RWPE2 (cell line): ENCODE measurements around the gene C19orf25.

Experiments
- ATAC-seq: fragments of 200-7000 bp; cut with Tn5 transposase; 3 replicates; pipeline ENCODE4 v1.9.1; 2021; ENCODE audit warnings: low read depth
- DNase-seq: peaks from one replicate; pipeline ENCODE4 v3.0.0-alpha.2; 2020; ENCODE audit warnings: low spot score
- H3K27ac ChIP-seq: fragments of 450-650 bp; 2 replicates; pipeline ENCODE4 v1.5.1; 2017; ENCODE audit warnings: mild to moderate bottlenecking; ENCODE audit not compliant: poor library complexity, severe bottlenecking
- H3K27me3 ChIP-seq: fragments of 250-450 bp; sonication (Bioruptor Pico); 2 replicates; pipeline ENCODE4 v1.5.1; 2021; ENCODE audit warnings: mild to moderate bottlenecking, moderate library complexity; ENCODE audit not compliant: insufficient read depth, poor library complexity, severe bottlenecking
- H3K36me3 ChIP-seq: fragments of 250-450 bp; sonication (Bioruptor Pico); 2 replicates; pipeline ENCODE4 v1.5.1; 2020; ENCODE audit warnings: low read depth, mild to moderate bottlenecking, moderate library complexity
- H3K4me1 ChIP-seq: fragments of 250-450 bp; sonication (Bioruptor Pico); 2 replicates; pipeline ENCODE4 v1.5.1; 2021; ENCODE audit warnings: mild to moderate bottlenecking, moderate library complexity; ENCODE audit not compliant: insufficient read depth, poor library complexity, severe bottlenecking
- H3K4me3 ChIP-seq: fragments of 250-450 bp; sonication (Bioruptor Pico); 2 replicates; pipeline ENCODE4 v1.5.1; 2021; ENCODE audit warnings: mild to moderate bottlenecking, moderate library complexity; ENCODE audit not compliant: severe bottlenecking
- H3K9me3 ChIP-seq: fragments of 250-450 bp; sonication (Bioruptor Pico); 2 replicates; pipeline ENCODE4 v1.5.1; 2021; ENCODE audit warnings: mild to moderate bottlenecking, moderate library complexity; ENCODE audit not compliant: severe bottlenecking
- CTCF ChIP-seq: fragments of 450-650 bp; IDR thresholded peaks from one replicate; pipeline ENCODE4 v1.5.1; 2017; ENCODE audit warnings: mild to moderate bottlenecking, moderate library complexity; ENCODE audit not compliant: poor library complexity, severe bottlenecking

The C19orf25 gene

DNA sequence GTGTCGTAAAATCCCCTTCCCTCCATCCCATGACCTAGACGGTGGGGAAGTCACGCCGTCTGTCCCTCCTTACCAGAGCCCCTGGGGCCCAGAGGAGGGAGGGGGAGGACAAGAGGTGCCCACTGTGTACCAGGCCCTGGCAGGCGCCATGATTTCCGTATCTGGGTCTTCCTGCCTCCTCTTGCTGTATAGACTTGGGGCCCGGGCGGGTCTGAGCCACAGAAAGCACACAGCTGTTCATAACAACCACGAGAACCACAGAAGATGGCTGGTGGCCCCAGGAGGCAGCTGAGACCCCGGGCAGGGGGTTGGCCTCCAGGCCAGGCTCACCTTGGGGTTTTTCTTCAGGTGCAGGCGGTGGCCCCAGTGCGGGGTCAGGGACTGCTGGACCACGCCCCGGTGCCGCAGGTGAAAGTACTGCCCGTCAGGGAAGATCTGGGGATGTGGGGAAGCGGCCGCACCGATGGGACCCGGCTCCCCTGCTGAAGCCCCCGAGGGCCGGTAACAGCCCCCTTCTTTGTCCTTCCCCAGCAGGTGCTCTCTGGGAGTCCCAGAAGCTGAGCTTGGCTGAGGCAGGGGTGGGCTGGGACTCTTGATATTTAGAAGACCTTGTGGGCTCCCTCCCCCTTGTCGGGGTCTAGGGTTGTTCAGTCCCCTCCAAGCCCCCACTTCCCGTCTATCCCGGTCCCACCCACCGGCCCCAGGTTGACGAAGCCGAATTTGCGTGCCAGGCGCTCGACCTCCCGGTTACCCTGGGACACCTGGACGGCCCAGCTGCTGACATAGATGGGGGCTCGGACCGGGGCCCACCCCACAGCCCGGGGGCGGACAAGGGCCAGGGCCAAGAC is 10.7 kb upstream of the C19orf25 start:
- H3K27ac ChIP-seq = no peak overlapping the region
- no peak for DNase-seq
- no peaks in the 10 kb centered on the region for H3K4me1 ChIP-seq
- no peaks in the 10 kb centered on the region for H3K36me3 ChIP-seq
- H3K9me3 ChIP-seq = no peaks in the 10 kb centered on the region
- no peak for TF ChIP-seq CTCF
- H3K4me3 ChIP-seq = peak overlapping the region; percentile 33
- no peak for ATAC-seq
- H3K27me3 ChIP-seq = no peaks in the 10 kb centered on the region

GRCh38 chr19:1488282-1488601 is 9.2 kb upstream of the C19orf25 start:
- Histone ChIP-seq H3K4me3 (no peak overlapping the region), H3K27me3 (no peaks in the 10 kb centered on the region), H3K27ac (no peak overlapping the region), H3K36me3 (no peaks in the 10 kb centered on the region), H3K4me1 (no peaks in the 10 kb centered on the region), H3K9me3 (no peaks in the 10 kb centered on the region)
- TF ChIP-seq CTCF = no peak
- DNase-seq (no peak), ATAC-seq (no peak)

GRCh38 chr19:1487576-1488281 is 8.7 kb upstream of the C19orf25 start:
- Histone ChIP-seq H3K27me3 (no peaks in the 10 kb centered on the region), H3K27ac (no peak overlapping the region), H3K4me1 (no peaks in the 10 kb centered on the region), H3K9me3 (no peaks in the 10 kb centered on the region), H3K36me3 (no peaks in the 10 kb centered on the region), H3K4me3 (no peak overlapping the region)
- ATAC-seq (no peak), DNase-seq (no peak)
- TF ChIP-seq CTCF = no peak

DNA sequence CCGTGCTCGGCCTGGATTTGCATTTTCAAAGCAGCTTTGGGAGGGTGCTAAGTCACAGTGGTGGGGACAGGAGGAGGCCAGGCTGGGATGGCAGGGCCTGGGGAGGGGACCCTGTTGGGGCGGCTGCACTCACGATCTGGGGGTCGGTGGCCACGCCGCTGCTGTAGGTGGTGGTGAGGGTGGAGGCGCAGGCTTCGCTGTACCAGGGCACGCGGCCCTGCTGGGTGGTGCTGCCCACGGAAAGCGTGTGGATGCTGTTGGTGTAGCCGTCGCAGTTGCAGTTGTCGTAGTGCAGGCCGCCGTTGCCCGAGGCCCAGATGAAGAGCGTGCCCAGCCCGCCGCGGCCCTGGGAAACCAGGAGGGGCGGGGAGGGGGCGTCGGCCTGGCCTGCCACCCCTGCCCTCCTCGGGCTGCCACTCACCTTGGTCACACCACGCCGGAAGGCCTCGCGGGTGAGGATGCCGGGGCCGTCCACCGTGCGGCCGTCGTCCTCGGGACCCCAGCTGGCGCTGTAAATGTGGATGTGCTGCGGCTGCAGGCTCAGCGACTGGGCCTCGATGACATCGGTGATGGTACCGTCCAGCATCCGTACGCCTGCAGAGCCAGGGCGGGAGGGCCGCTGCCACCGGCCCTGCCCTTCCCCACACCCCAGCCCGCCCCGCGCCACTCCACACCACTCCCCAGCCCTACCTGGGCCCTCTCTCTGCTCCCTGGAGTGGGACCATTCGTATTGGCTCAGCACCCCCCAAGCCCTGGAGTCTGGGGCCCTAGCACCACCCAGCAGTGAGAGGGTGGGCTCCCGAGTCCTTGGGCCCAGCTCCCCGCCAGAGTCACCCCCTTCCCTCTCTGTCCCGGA is 7.9 kb upstream of the C19orf25 start:
- ATAC-seq (no peak), DNase-seq (no peak)
- H3K27ac ChIP-seq = no peak overlapping the region
- TF ChIP-seq CTCF = no peak
- no peaks in the 10 kb centered on the region for H3K36me3 ChIP-seq
- H3K27me3 ChIP-seq = no peaks in the 10 kb centered on the region
- H3K9me3 ChIP-seq = no peaks in the 10 kb centered on the region
- no peak overlapping the region for H3K4me3 ChIP-seq
- H3K4me1 ChIP-seq = no peaks in the 10 kb centered on the region
